H1 (cell line): ENCODE results near the gene FAN1. TPM values are rescaled to one million over a fixed set of nuclear protein-coding genes. Genes with fewer than 3 reads are reported as not detected.

Source experiments
- ASH2L ChIP-seq: fragments of 200-600, 300-600 bp; sonication (generic); IDR thresholded peaks from one replicate; pipeline ENCODE4 v1.7.1; 2017; ENCODE audit warnings: low read length
- CBX8 ChIP-seq: fragments of 300-800, 300-1000 bp; sonication (generic); IDR thresholded peaks from 2 replicates; pipeline ENCODE4 v1.7.1; 2016; ENCODE audit warnings: low read depth, low read length, borderline replicate concordance
- CHD7 ChIP-seq: fragments of 300-600 bp; sonication (generic); IDR thresholded peaks from 2 replicates; pipeline ENCODE4 v1.7.1; 2012; ENCODE audit warnings: low read length, moderate library complexity, mild to moderate bottlenecking, inconsistent platforms; ENCODE audit not compliant: insufficient replicate concordance
- CTCF ChIP-seq, 3 experiments: IDR thresholded peaks; 1 replicate in 2 of 3; 2 replicates in 1 of 3; pipeline versions ENCODE4 v1.5.1 to v1.6.1; 2011; ENCODE audit warnings: low read length in 3 of 3, mild to moderate bottlenecking in 3 of 3, inconsistent platforms in 2 of 3, low read depth in 1 of 3, moderate library complexity in 1 of 3; ENCODE audit not compliant: insufficient read depth in 1 of 3; ENCODE audit errors: control extremely low read depth in 1 of 3
- POLR2AphosphoS5 ChIP-seq: IDR thresholded peaks from 2 replicates; pipeline ENCODE4 v1.6.1; 2011; ENCODE audit warnings: low read depth, low read length
- RAD21 ChIP-seq, 2 experiments: IDR thresholded peaks in 1 of 2; conservative IDR thresholded peaks in 1 of 2; 2 replicates each; pipeline ENCODE4 v1.6.1; 2011; ENCODE audit warnings: low read depth in 2 of 2, low read length in 2 of 2, improper control_type of control experiment in 1 of 2, inconsistent platforms in 1 of 2, mild to moderate bottlenecking in 1 of 2, moderate library complexity in 1 of 2
- polyA plus RNA-seq, 7 experiments: library from polyadenylated mRNA; depleted of rRNA in 3 of 7; stranded (reverse) in 5 of 7; unstranded in 2 of 7; fragments of >200 nt in 5 of 7; fragments of 200-250 nt in 2 of 7; gene quantifications; 1 replicate in 5 of 7; 2 replicates in 1 of 7; 4 replicates in 1 of 7; pipeline versions ENCODE4 v1.2.1 to v1.2.3, GENCODE V29; 2011 to 2013; ENCODE audit warnings: missing spikeins in 2 of 7, mixed read lengths in 2 of 7
- total RNA-seq: library from RNA; stranded (reverse); fragmentation: NEBNext Ultra II Directional; extraction: Animal tissue kit (Norgen Biotek cat#: 25700); gene quantifications from 2 replicates; pipeline ENCODE4 v1.2.1, GENCODE V29; 2021

Gene FAN1
- total and polyA plus RNA-seq, 2 of the 8 experiments (the other 6 are each of a cell fraction or from before 2014, with no cell fraction given) = 8.6 to 24.9 TPM

GRCh38 chr15:30895461-30896210 is 8.1 kb upstream of the FAN1 start (continued):
- TF ChIP-seq ASH2L (no peak), CHD7 (no peak), CBX8 (no peak), RAD21 (IDR thresholded peaks at IDR 0.05 in 1 of 2, conservative IDR thresholded peaks at IDR 0.05 in 1 of 2; ENCODE audit: low read depth in 2 of 2, low read length in 2 of 2) (no peak), POLR2AphosphoS5 (no peak), CTCF (IDR thresholded peaks at IDR 0.05; ENCODE audit: control extremely low read depth in 1 of 3, insufficient read depth in 1 of 3, low read depth in 1 of 3, low read length in 3 of 3) (no peak)
- TF ChIP-seq, all 59 proteins: peak for 0
